Dendritic cell treated with granulocyte-macrophage colony-stimulating factor and Interleukin-4, amounts not matched to agents 40 ng/mL and 50 ng/mL, for 4 days (primary cell): ENCODE data around the gene DSP.

ENCODE experiments used
- H3K27ac Mint-ChIP-seq: one replicate; pipeline ENCODE4 v1.8.0; 2022; ENCODE audit warnings: mild to moderate bottlenecking, mixed read lengths
- H3K27me3 Mint-ChIP-seq: one replicate; pipeline ENCODE4 v1.8.0; 2022; ENCODE audit warnings: mild to moderate bottlenecking, mixed read lengths
- H3K36me3 Mint-ChIP-seq: one replicate; pipeline ENCODE4 v1.8.0; 2022; ENCODE audit warnings: low read depth, mixed read lengths
- H3K4me1 Mint-ChIP-seq: one replicate; pipeline ENCODE4 v1.8.0; 2022; ENCODE audit warnings: low read depth, mixed read lengths
- H3K4me3 Mint-ChIP-seq: one replicate; pipeline ENCODE4 v1.8.0; 2022; ENCODE audit warnings: mild to moderate bottlenecking, moderate library complexity, mixed read lengths
- H3K9me3 Mint-ChIP-seq: one replicate; pipeline ENCODE4 v1.8.0; 2022; ENCODE audit warnings: mixed read lengths
- intact Hi-C: fragments of 100-400 bp; cut with micrococcal nuclease; formaldehyde crosslinking; loops from one replicate; pipeline ENCODE4 v1.15.0; 2022

Gene DSP

DNA sequence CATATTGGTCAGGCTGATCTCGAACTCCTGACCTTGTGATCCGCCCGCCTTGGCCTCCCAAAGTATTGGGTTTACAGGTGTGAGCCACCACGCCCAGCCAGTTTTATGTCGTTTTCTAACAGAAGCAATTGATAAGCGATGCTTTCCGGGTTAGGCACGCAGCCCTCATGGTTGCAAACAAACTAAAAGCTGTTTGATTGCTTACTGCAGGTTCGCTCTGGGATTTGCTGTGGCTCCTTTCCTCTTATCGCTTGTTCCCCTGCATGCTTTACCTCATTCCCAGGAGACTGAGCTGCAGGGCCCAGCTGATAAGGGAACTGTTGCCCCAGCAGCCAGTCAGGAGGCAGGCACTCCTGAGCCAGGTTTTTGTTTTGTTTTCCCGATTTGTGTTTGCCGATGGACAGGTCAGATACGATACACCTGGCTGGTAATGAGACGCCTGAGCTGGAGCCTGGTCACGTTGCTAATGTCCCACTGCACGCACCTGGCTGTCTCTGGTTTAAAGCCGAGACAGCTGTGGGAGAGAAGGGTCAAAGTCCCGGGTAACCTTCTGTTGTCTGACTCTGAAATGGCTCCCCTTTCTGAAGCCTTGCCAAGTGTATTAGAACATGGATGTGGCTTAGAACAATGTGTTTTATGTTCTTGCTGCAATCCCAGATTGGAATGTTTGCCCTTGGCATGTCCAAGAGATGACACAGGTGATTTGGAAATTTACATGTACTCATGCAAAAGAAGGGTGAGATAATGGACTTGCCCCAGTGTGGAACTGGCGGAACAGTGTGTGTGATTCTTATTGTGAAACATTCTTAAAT is 19.9 kb downstream of the DSP start:
- H3K27ac Mint-ChIP-seq: no peak overlapping the region
- H3K27me3 Mint-ChIP-seq: peaks cover 2% of the 10 kb centered on the region
- no peak overlapping the region for H3K4me3 Mint-ChIP-seq
- peaks cover 18% of the 10 kb centered on the region for H3K4me1 Mint-ChIP-seq
- no peaks in the 10 kb centered on the region for H3K9me3 Mint-ChIP-seq
- no peaks in the 10 kb centered on the region for H3K36me3 Mint-ChIP-seq
- intact Hi-C loops: no loop called here

DNA sequence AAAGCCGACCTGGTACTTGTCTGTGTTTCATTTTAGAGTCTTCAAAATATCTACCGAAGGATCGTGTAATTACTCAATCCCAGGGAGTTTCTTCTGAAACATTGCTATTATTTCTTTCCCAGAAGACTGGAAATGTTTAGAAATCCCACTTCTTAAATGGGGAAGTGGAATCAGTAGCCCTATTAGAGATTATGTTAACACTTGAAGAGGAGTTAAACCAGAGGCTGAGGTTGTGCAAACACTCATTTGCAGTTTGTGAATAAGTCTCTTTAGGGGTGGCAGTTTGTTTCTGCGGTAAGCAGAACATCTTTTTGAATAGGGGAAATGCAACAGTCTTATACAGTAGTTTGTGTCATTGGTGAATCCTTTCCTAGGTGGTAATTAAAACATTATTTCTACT is 21.3 kb downstream of the DSP start:
- H3K4me1 Mint-ChIP-seq: peaks cover 18% of the 10 kb centered on the region
- no peak overlapping the region for H3K4me3 Mint-ChIP-seq
- H3K27me3 Mint-ChIP-seq: peaks cover 4% of the 10 kb centered on the region
- intact Hi-C loops: no loop called here
- H3K27ac Mint-ChIP-seq: no peak overlapping the region
- no peaks in the 10 kb centered on the region for H3K9me3 Mint-ChIP-seq
- no peaks in the 10 kb centered on the region for H3K36me3 Mint-ChIP-seq

DNA sequence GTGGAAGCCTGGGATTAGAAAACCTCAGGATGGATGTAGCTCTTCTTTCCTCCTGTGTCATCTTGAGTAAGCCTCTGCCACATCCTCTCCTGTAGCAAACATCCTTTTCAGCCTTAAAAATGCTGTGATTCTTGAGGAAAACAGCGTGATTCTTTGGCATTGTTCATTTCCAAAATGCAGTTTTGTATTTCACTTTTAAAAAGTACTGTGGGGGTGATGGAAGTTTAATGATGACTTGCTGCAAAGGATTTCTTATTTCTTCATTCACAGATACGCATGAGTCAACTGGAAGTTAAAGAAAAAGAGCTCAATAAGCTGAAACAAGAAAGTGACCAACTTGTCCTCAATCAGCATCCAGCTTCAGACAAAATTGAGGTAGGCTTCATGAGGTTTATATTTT is 24.6 kb downstream of the DSP start:
- intact Hi-C loops: no loop called here
- Mint-ChIP-seq H3K27ac (no peak overlapping the region), H3K27me3 (peaks cover 7% of the 10 kb centered on the region), H3K4me3 (no peak overlapping the region), H3K4me1 (peaks cover 18% of the 10 kb centered on the region), H3K36me3 (no peaks in the 10 kb centered on the region), H3K9me3 (no peaks in the 10 kb centered on the region)

DNA sequence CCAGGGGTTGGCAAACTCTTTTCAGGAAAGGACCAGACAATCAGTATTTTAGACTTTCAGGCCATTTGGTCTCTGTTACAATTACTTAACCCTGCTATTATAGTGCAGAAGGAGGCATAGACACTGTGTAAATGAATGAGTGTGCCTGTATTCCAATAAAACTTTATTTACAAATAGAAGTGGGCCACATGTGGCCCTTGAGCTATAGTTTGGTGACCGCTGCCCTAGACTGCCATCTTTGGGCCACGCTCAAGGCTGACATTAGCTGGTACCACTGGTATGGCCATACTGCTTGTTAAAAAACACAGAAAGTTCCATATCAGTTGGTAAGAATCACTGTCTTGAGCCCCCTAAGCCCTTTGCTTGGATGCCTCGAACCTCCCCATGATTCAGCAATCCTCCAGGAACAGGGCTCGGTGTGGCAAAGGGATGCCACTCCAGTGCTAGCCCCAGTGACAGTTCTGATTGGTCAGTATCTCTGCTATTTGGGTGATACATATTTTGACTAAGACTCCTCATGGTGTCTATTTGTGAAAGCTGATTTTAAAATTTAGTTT is 25.2 kb downstream of the DSP start:
- no peak overlapping the region for H3K4me3 Mint-ChIP-seq
- no peaks in the 10 kb centered on the region for H3K36me3 Mint-ChIP-seq
- H3K27ac Mint-ChIP-seq: no peak overlapping the region
- peaks cover 7% of the 10 kb centered on the region for H3K27me3 Mint-ChIP-seq
- peaks cover 18% of the 10 kb centered on the region for H3K4me1 Mint-ChIP-seq
- no peaks in the 10 kb centered on the region for H3K9me3 Mint-ChIP-seq
- intact Hi-C loops: no loop called here

DNA sequence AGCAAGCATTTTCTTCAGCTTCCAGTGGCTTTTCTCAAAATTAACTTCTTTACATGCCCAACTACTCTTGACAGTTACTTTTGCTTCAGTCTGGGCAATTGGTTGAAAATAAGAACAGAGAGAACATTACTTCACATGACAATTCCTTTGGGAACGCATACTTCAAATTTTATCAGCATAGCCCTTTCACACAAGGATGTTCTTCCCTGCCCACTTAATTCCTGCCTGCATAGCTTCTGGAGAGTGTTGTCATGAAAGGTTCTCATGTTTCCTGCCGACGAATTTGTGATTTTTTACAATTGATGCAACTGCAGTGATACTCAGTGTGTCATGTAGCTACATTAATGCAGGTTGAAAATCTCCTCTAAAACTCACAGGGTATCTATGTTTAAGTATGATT is 26.6 kb downstream of the DSP start:
- intact Hi-C loops: no loop called here
- Mint-ChIP-seq H3K27ac (no peak overlapping the region), H3K36me3 (no peaks in the 10 kb centered on the region), H3K4me3 (no peak overlapping the region), H3K27me3 (peaks cover 7% of the 10 kb centered on the region), H3K9me3 (no peaks in the 10 kb centered on the region), H3K4me1 (peaks cover 9% of the 10 kb centered on the region)

DNA sequence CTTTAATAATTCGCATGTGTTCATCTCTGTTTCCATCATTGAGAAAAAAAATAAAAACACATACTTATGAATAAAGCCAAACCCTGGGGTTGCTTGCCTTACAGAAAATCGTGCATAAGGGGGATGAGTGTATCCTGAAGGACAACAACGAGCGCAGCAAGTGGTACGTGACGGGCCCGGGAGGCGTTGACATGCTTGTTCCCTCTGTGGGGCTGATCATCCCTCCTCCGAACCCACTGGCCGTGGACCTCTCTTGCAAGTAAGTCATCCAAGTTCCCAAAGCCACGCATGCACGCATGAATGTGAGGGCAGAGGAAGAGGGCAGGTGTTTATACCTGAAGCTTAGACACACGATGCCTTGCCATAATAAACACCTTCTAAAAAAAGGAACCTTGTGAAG is 27.6 kb downstream of the DSP start:
- H3K36me3 Mint-ChIP-seq: no peaks in the 10 kb centered on the region
- intact Hi-C loops: no loop called here
- H3K27me3 Mint-ChIP-seq: peaks cover 11% of the 10 kb centered on the region
- H3K27ac Mint-ChIP-seq: no peak overlapping the region
- no peaks in the 10 kb centered on the region for H3K4me1 Mint-ChIP-seq
- no peaks in the 10 kb centered on the region for H3K9me3 Mint-ChIP-seq
- no peak overlapping the region for H3K4me3 Mint-ChIP-seq

DNA sequence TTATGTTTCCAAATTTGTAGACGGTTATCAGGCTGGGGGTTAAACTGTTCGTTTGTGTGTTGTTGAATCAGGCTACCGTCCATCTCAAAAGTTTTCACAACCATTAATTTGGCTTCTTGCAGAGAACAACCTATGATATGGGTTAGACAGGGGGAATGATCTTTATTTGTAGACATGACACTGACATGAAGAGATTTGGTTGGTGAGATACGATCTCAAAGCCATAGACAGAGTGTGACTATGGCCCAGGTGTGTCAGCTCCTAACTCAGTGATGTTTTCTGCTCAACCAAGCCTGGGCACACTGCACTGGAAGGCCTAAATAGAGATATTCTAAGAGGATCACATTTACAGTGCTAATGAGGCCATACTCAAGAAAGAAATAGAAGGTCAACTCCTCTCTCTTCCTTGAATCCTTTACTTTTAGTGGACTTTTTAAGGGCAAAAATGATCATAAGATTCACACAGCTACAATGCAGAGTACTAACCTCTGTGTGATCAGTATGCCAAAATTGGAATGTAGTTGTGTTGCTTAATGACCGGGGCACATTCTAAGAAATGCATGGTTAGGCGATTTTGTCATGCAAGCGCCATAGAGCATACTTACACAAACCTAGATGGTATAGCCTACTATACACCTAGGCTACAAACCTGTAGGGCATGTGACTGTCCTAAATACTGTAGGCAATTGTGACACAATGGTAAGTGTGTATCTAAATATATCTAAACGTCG is 30.9 kb downstream of the DSP start:
- Mint-ChIP-seq H3K27me3 (peaks cover 16% of the 10 kb centered on the region), H3K4me3 (no peak overlapping the region), H3K9me3 (no peaks in the 10 kb centered on the region), H3K36me3 (no peaks in the 10 kb centered on the region), H3K4me1 (no peaks in the 10 kb centered on the region), H3K27ac (no peak overlapping the region)
- intact Hi-C loops: no loop called here

DNA sequence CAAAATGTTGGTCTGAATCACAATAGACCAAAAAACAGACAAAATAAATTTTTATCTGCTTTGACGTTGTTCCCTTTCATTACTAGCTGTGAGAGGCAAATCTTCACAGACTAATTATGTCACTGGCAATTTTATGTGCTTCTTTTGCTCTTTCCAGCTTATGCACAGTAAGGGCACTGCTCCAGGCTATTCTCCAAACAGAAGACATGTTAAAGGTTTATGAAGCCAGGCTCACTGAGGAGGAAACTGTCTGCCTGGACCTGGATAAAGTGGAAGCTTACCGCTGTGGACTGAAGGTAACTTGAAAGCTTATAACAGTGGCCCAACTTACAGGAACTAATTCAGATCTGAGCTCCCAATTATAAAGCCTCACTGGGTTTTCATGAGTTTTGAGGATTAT is 33.0 kb downstream of the DSP start:
- Mint-ChIP-seq H3K4me1 (no peaks in the 10 kb centered on the region), H3K36me3 (no peaks in the 10 kb centered on the region), H3K9me3 (no peaks in the 10 kb centered on the region), H3K27ac (no peak overlapping the region), H3K4me3 (no peak overlapping the region), H3K27me3 (peaks cover 14% of the 10 kb centered on the region)
- intact Hi-C loops: no loop called here

DNA sequence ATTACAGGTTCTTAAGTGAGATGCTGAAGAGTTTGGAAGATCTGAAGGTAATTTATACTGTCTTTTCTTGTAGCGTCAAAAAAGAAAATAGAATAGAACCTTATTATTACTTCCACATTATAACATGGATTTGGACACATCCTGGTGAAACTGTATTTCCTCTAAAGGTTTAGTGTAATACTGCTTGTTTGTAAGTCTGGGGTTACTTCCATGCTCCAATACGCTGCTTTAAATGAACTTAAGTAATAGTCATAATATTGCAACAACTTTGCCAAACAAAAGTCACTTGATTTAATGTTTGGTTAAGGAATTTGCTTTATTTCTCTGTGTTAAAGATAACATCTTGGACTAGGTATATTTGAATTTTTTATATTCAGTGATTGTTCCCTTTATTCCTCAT is 37.0 kb downstream of the DSP start:
- no peaks in the 10 kb centered on the region for H3K4me1 Mint-ChIP-seq
- H3K27me3 Mint-ChIP-seq: peaks cover 9% of the 10 kb centered on the region
- no peaks in the 10 kb centered on the region for H3K36me3 Mint-ChIP-seq
- no peak overlapping the region for H3K27ac Mint-ChIP-seq
- intact Hi-C loops: no loop called here
- no peak overlapping the region for H3K4me3 Mint-ChIP-seq
- H3K9me3 Mint-ChIP-seq: no peaks in the 10 kb centered on the region

DNA sequence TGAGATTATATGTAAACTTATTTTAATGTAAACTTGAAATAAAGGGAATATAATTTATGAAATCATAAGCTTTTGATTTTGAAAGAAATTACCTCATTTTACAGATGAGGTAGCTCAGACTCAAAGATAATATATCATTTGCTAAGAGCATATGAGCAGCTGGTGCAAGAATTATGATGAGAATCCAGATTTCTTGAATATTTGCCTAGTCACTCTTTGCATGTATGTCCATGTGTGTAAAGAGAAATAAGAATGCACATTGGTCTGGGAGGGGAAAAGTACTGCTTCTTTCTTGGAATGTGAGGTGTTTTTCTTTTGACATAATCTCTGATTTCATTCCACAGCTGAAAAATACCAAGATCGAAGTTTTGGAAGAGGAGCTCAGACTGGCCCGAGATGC is 37.5 kb downstream of the DSP start:
- H3K4me3 Mint-ChIP-seq: no peak overlapping the region
- H3K27ac Mint-ChIP-seq: no peak overlapping the region
- intact Hi-C loops: no loop called here
- H3K36me3 Mint-ChIP-seq: no peaks in the 10 kb centered on the region
- H3K4me1 Mint-ChIP-seq: no peaks in the 10 kb centered on the region
- no peaks in the 10 kb centered on the region for H3K9me3 Mint-ChIP-seq
- H3K27me3 Mint-ChIP-seq: peaks cover 8% of the 10 kb centered on the region

DNA sequence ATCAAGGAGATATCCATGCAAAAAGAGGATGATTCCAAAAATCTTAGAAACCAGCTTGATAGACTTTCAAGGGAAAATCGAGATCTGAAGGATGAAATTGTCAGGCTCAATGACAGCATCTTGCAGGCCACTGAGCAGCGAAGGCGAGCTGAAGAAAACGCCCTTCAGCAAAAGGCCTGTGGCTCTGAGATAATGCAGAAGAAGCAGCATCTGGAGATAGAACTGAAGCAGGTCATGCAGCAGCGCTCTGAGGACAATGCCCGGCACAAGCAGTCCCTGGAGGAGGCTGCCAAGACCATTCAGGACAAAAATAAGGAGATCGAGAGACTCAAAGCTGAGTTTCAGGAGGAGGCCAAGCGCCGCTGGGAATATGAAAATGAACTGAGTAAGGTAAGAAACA is 38.4 kb downstream of the DSP start:
- H3K9me3 Mint-ChIP-seq: no peaks in the 10 kb centered on the region
- peaks cover 6% of the 10 kb centered on the region for H3K27me3 Mint-ChIP-seq
- H3K4me3 Mint-ChIP-seq: no peak overlapping the region
- H3K36me3 Mint-ChIP-seq: no peaks in the 10 kb centered on the region
- no peaks in the 10 kb centered on the region for H3K4me1 Mint-ChIP-seq
- H3K27ac Mint-ChIP-seq: no peak overlapping the region
- intact Hi-C loops: no loop called here

DNA sequence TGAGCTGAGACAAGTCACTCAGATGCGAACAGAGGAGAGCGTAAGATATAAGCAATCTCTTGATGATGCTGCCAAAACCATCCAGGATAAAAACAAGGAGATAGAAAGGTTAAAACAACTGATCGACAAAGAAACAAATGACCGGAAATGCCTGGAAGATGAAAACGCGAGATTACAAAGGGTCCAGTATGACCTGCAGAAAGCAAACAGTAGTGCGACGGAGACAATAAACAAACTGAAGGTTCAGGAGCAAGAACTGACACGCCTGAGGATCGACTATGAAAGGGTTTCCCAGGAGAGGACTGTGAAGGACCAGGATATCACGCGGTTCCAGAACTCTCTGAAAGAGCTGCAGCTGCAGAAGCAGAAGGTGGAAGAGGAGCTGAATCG is 39.1 kb downstream of the DSP start:
- intact Hi-C loops: no loop called here
- H3K27ac Mint-ChIP-seq: no peak overlapping the region
- H3K36me3 Mint-ChIP-seq: no peaks in the 10 kb centered on the region
- H3K4me3 Mint-ChIP-seq: no peak overlapping the region
- H3K4me1 Mint-ChIP-seq: no peaks in the 10 kb centered on the region
- no peaks in the 10 kb centered on the region for H3K9me3 Mint-ChIP-seq
- H3K27me3 Mint-ChIP-seq: peaks cover 4% of the 10 kb centered on the region

DNA sequence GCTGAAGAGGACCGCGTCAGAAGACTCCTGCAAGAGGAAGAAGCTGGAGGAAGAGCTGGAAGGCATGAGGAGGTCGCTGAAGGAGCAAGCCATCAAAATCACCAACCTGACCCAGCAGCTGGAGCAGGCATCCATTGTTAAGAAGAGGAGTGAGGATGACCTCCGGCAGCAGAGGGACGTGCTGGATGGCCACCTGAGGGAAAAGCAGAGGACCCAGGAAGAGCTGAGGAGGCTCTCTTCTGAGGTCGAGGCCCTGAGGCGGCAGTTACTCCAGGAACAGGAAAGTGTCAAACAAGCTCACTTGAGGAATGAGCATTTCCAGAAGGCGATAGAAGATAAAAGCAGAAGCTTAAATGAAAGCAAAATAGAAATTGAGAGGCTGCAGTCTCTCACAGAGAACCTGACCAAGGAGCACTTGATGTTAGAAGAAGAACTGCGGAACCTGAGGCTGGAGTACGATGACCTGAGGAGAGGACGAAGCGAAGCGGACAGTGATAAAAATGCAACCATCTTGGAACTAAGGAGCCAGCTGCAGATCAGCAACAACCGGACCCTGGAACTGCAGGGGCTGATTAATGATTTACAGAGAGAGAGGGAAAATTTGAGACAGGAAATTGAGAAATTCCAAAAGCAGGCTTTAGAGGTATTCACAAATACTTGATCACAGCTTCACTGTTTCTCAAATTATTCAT is 39.6 kb downstream of the DSP start:
- no peaks in the 10 kb centered on the region for H3K9me3 Mint-ChIP-seq
- no peaks in the 10 kb centered on the region for H3K36me3 Mint-ChIP-seq
- peaks cover 4% of the 10 kb centered on the region for H3K27me3 Mint-ChIP-seq
- H3K27ac Mint-ChIP-seq: no peak overlapping the region
- intact Hi-C loops: no loop called here
- H3K4me1 Mint-ChIP-seq: no peaks in the 10 kb centered on the region
- no peak overlapping the region for H3K4me3 Mint-ChIP-seq

DNA sequence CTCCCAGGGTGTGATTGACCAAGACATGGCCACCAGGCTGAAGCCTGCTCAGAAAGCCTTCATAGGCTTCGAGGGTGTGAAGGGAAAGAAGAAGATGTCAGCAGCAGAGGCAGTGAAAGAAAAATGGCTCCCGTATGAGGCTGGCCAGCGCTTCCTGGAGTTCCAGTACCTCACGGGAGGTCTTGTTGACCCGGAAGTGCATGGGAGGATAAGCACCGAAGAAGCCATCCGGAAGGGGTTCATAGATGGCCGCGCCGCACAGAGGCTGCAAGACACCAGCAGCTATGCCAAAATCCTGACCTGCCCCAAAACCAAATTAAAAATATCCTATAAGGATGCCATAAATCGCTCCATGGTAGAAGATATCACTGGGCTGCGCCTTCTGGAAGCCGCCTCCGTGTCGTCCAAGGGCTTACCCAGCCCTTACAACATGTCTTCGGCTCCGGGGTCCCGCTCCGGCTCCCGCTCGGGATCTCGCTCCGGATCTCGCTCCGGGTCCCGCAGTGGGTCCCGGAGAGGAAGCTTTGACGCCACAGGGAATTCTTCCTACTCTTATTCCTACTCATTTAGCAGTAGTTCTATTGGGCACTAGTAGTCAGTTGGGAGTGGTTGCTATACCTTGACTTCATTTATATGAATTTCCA is 43.9 kb downstream of the DSP start:
- Mint-ChIP-seq H3K36me3 (peaks cover 6% of the 10 kb centered on the region), H3K9me3 (no peaks in the 10 kb centered on the region), H3K4me3 (no peak overlapping the region), H3K27me3 (peaks cover 4% of the 10 kb centered on the region), H3K27ac (no peak overlapping the region), H3K4me1 (peaks cover 7% of the 10 kb centered on the region)
- intact Hi-C loops: no loop called here
